ENCODE data around the gene CWC15.
"Not testable (repeated sequence)": the region's sequence is repeated elsewhere in the genome, so short reads cannot be mapped to it uniquely, and the experiment has no call there.

Gene CWC15

GRCh38 chr11:94954753-94955152, 18.6 kb downstream of the CWC15 start:
- DNase-seq (ENCODE audit: low spot score), result no peak

DNA sequence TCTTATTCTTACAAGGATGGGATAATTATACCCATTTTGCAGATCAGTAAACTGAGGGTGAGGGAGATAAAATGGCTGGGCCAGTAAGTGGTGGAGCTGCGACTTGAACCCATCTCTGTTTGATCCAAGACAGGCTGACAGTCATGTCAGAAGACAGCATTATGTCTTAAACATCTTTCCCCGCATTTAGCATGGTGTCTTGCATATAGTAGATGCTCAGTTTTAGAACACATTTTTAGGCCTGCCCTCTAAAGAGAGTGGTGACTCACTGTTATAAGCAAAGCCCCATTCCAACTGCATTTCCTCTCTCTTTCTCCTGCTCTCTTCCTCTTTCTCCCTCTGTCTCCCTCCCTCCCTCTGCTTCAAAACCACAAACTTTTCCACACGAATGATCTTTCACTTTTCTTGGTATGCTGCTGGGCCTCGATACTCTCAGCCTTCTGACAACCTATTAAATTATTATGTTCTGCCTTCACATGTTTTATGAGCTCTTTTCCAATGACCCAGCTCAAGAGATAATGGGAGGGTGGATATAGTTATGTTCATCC, 25.2 kb downstream of the CWC15 start:
- no peak for DNase-seq (ENCODE audit: low spot score)

DNA sequence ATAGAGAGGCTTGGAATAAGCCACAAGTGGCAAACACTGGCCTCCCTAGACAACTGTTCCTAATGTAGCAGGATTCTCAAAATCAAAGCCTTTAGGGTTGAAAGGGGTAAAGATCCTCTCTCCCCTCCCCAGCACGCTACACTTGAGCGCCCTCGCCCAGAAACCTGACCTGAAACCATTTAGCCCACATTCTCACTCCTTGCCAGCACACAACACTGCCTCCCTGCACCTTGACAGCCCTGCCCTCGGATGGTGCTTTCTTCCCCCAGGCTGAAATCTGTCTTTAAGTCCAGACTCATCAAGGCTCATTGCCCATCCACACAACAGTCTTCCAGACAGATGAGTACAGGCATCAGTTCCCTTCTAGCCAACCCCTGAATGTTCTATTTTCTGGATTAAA, 26.5 kb downstream of the CWC15 start:
- no peak for DNase-seq (ENCODE audit: low spot score)

DNA sequence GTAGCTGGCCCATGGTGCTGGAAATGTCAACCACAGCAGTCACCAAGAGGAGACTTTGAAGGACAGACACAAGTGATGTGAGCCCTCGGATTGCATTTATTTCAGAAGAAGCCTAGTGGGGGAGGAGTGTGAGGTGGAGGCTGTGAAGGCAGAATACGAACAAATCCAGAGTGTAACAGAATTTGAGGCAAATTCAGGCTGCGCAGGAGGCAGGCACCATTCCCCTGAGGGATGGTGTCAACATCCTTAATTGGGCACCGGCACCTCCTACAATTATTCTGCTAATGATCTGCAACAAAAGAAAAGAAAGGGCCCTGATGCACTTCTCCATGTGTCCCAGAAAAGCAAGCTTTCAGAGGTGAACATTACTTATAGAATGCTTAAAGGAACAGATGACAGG, 32.2 kb downstream of the CWC15 start:
- DNase-seq (ENCODE audit: low spot score), result no peak

GRCh38 chr11:94939346-94939745, 34.0 kb downstream of the CWC15 start:
- no peak for DNase-seq (ENCODE audit: low spot score)

DNA sequence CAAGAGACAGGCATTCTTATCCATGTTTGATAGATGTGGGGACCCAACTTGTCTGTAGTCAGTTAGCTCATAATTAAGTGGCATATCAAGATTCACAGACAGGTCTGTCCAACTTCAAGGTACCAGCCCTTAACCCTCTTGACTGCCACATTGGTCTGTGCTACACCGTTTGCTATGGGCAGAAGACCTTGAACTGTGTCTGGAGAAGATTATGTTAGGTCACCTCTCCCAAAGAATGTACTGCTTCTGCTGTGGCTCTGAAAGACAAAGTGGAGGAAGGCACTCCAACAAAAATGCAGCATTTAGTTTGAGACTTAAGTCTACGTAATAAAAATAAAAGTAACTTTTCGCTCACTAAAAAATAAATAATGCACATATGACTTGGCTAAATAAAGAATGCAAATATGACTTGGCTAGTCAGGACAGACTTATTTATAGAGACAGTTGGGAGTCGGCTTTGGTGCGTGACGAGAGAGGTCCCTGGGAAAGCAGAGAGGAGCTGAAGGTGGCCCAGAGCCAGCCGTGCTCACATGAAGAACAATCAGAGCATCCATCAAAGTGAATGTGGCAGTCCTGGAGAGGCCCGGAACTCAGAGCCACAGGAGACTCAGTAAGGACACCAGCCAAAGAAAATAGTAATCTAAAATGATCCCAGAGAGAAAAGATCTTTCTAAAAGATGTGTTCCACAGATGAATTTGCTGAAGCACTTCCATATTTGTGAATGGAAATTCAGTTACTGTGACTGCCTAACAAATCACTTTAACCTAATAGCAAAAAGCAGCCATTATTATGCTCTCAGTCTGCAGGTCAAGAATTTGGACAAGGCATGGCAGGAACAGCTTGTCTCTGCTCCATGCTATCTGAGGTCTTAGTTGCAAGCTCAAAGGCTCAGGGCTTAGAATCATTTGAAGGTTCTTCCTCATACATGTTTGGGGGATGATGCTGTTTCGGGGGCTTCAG, 35.0 kb downstream of the CWC15 start:
- DNase-seq (ENCODE audit: low spot score), result no peak

- DNase-seq (ENCODE audit: low spot score), result peak; percentile 17
Observed at GRCh38 chr11:94934846-94935245, 38.5 kb downstream of the CWC15 start.

- no peak for DNase-seq (ENCODE audit: low spot score)
Observed at GRCh38 chr11:94934362-94934761, 39.0 kb downstream of the CWC15 start.

DNA sequence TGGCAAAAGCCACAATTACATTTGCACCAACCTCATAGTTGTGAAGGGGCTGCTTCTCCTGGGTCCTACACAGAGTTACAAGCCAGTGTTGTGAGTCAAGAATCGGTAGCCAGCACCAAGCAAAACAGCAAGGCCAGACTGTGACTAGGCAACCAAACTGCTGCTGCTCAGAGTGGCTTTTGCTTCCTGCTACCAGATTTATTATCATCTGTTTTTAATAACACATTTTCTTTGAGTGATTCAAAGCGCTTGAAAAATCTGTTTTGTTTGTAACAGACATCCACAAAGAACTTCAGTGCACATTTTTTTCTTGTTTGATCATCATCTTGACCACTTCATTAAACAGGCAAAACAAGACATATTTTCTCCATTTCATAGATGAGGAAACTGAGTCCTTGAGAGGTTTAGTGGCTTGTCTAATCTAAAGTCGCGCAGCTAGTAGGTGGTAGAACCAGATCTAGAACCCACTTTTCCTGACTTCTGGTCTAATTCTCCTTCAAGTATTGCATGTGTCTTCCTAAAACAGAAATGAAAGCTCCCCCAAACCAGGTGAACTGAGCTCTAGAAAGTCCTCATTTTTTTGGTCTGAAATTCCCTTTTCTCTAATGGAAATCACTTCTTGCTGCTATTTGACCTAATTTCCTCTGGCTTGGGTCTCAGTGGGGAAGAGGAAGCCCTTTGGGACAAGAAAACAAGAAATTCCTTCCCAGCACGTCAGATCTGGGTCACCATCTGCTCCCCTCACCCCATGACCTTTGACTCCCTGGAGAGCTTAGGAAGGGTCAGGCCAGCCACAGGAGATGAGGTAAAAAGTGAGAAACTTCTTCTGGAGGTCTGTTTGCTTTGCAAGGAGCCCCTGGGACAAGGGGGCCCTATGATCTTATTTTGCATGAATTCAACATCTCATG, 39.9 kb downstream of the CWC15 start:
- no peak for DNase-seq (ENCODE audit: low spot score)

DNA sequence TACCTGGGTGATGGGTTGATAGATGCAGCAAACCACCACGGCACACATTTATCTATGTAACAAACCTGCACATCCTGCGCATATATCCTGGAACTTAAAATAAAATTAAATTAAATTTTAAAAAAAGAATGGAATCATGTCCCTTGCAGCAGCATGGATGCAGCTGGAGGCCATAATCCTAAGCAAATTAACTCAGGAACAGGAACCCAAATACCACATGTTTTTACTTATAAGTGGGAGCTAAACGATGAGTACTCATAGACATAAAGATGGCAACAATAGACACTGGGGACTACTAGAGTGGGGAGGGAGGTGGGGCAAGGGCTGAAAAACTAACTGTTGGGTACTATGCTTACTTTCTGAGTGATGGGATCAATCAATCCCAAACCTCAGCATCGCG, 40.9 kb downstream of the CWC15 start:
- no peak for DNase-seq (ENCODE audit: low spot score)

DNA sequence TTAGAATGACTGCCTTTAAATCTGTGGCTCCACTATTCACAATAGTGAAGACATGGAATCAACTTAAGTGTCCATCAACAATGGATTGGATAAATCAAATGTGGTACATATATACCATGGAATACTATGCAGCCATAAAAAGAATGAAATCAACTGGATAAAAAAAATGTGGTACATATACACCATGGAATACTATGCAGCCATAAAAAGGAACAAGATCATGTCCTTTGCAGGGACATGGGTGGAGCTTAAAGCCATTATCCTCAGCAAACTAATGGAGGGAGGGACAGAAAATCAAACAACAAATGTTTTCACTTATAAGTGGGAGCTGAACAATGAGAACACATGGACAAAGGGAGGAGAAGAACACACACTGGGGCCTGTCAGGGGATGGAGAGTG, 41.3 kb downstream of the CWC15 start:
- DNase-seq (ENCODE audit: low spot score), result not testable (repeated sequence)

- no peak for DNase-seq (ENCODE audit: low spot score)
Observed at GRCh38 chr11:94928117-94928990, 45.0 kb downstream of the CWC15 start.

GRCh38 chr11:94926698-94927237, 46.6 kb downstream of the CWC15 start:
- no peak for DNase-seq (ENCODE audit: low spot score)

DNA sequence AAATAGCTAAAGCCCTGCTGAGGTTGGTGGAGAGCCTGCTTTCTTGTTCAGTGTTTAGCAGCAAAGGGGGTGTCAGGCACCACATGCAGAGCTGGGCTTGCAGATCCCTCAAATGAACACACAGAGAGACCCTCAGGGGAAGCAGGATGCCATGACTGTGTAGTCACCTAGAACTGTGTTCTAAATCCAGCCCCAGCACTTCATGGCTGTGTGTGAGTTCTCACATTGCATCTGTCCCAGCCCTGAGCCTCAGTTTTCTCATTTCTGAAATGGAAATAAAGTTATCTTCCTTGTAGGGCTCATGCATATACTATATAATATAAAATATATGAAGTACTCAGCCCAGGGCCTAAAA, 47.1 kb downstream of the CWC15 start:
- DNase-seq (ENCODE audit: low spot score), result no peak

DNA sequence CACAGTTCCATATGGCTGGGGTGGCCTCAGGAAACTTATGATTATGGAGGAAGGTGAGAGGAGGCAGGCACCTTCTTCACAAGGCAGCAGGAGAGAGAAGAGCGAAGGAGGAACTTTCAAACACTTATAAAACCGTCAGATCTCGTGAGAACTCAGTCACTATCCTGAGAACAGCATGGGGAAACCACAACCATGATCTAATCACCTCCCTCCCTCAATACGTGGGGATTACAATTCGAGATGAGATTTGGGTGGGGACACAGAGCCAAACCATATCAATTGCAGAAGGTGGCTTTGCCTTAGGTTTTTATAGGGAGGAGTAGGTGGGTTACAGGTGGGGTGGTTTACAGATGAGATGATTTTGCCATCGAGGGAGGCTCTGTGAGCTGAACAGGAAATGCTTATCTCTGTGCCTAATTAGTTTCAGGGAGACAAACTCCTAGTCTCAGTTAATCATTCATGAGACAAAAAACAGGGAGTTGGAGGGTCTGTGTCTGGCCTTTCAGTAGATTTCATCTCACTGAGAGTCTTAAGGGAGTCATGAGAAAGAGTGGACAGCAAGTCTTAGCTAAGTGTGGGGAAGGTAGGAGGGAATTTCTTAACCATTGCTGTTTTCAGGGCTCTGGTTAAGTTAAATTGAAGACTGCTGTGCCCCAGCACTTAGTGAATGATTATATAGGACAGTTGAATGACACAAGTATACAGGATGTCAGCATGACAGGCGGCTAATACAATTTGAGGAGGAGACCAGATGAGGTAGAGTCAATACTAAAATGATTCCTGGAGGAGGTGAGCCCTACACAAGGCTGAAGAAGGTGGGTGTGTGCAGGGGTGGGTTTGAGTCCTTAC, 47.7 kb downstream of the CWC15 start:
- no peak for DNase-seq (ENCODE audit: low spot score)

GRCh38 chr11:94924612-94925011, 48.7 kb downstream of the CWC15 start:
- DNase-seq (ENCODE audit: low spot score), result peak; percentile 34

DNA sequence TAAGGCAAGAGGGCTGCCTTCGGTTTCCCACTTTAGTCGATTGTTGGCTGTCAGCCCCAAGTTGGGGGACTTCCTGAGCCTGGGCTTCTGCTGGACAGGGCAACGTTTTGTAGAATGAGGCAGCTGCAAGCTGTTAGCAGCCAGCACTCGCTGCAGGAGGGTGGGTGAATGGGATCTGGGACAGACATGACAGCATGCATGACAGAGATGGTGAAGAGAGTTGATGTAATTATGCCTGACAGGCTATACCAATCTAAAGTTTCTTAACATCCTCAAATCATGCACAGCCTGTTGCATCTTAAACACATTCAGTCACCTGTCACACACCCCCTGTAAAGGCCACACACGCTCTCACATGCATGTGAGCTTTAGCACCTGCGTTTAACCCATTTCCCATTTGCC, 49.2 kb downstream of the CWC15 start:
- no peak for DNase-seq (ENCODE audit: low spot score)

DNA sequence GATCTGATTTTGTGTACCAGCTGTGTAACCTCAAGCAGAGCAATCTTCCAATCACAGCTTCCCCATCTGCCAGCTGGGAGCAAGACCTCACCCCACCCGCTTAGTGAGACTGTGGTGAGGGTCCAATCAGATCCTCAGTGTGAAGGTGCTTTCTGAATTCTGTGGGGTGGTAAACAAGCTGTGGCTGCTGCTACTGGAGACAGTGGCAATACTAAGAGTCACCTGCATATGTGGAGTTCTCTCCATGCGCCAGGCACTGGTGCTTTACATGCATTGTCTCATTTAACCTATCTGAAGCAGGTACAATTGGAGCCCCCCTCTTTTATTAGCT, 50.4 kb downstream of the CWC15 start:
- DNase-seq (ENCODE audit: low spot score), result no peak

- no peak for DNase-seq (ENCODE audit: low spot score)
Observed at GRCh38 chr11:94922321-94923003, 50.9 kb downstream of the CWC15 start.

- no peak for DNase-seq (ENCODE audit: low spot score)
Observed at GRCh38 chr11:94920311-94920710, 53.0 kb downstream of the CWC15 start.

All from CD4-positive, alpha-beta T cell treated with Interleukin-2 at 100 ng/mL for 4 hours (primary cell).